ENCODE measurements around the gene TRIO.

Gene TRIO

GRCh38 chr5:14460844-14461398, 317.8 kb downstream of the TRIO start:
- no peak for DNase-seq (ENCODE audit: low spot score)

- DNase-seq (ENCODE audit: low spot score), result no peak
Observed at GRCh38 chr5:14462681-14463080, 319.5 kb downstream of the TRIO start.

- DNase-seq (ENCODE audit: low spot score), result no peak
Observed at GRCh38 chr5:14463629-14464028, 320.5 kb downstream of the TRIO start.

- DNase-seq (ENCODE audit: low spot score), result no peak
Observed at GRCh38 chr5:14464096-14464495, 321.0 kb downstream of the TRIO start.

- no peak for DNase-seq (ENCODE audit: low spot score)
Observed at GRCh38 chr5:14464671-14465070, 321.5 kb downstream of the TRIO start.

GRCh38 chr5:14465116-14465515, 322.0 kb downstream of the TRIO start:
- no peak for DNase-seq (ENCODE audit: low spot score)

GRCh38 chr5:14465776-14466175, 322.6 kb downstream of the TRIO start:
- DNase-seq (ENCODE audit: low spot score), result no peak

GRCh38 chr5:14467251-14467650, 324.1 kb downstream of the TRIO start:
- DNase-seq (ENCODE audit: low spot score), result no peak

- DNase-seq (ENCODE audit: low spot score), result no peak
Observed at GRCh38 chr5:14467886-14468285, 324.7 kb downstream of the TRIO start.

GRCh38 chr5:14469551-14470377, 326.6 kb downstream of the TRIO start:
- DNase-seq (ENCODE audit: low spot score), result no peak

GRCh38 chr5:14471507-14471906, 328.4 kb downstream of the TRIO start:
- no peak for DNase-seq (ENCODE audit: low spot score)

- DNase-seq (ENCODE audit: low spot score), result no peak
Observed at GRCh38 chr5:14472986-14473567, 329.9 kb downstream of the TRIO start.

GRCh38 chr5:14475045-14475444, 331.9 kb downstream of the TRIO start:
- DNase-seq (ENCODE audit: low spot score), result no peak

GRCh38 chr5:14476786-14477435, 333.8 kb downstream of the TRIO start:
- DNase-seq (ENCODE audit: low spot score), result no peak

GRCh38 chr5:14479143-14479696, 336.1 kb downstream of the TRIO start:
- no peak for DNase-seq (ENCODE audit: low spot score)

GRCh38 chr5:14481349-14481748, 338.2 kb downstream of the TRIO start:
- DNase-seq (ENCODE audit: low spot score), result no peak

- DNase-seq (ENCODE audit: low spot score), result no peak
Observed at GRCh38 chr5:14482085-14482484, 338.9 kb downstream of the TRIO start.

GRCh38 chr5:14483504-14484157, 340.5 kb downstream of the TRIO start:
- no peak for DNase-seq (ENCODE audit: low spot score)

GRCh38 chr5:14486486-14486885, 343.3 kb downstream of the TRIO start:
- no peak for DNase-seq (ENCODE audit: low spot score)

- no peak for DNase-seq (ENCODE audit: low spot score)
Observed at GRCh38 chr5:14486996-14487896, 344.1 kb downstream of the TRIO start.

Measured in Ammon's horn (tissue), 1 donor.